Trophoblast cell (in vitro differentiated cells and primary cell): ENCODE results near the gene RASA4. TPM values are rescaled to one million over a fixed set of nuclear protein-coding genes. Genes with fewer than 3 reads are reported as not detected.
"Not testable (repeated sequence)": the region's sequence is repeated elsewhere in the genome, so short reads cannot be mapped to it uniquely, and the experiment has no call there.

Experiments used
- DNase-seq, 2 donors: peaks; one replicate each; pipeline ENCODE4 v3.0.0-alpha.2; 2016
- H2AFZ ChIP-seq: 2 replicates; pipeline ENCODE4 v1.6.1; 2013; ENCODE audit warnings: low read length, moderate library complexity, mild to moderate bottlenecking; ENCODE audit not compliant: insufficient read depth, poor library complexity
- H2AK5ac ChIP-seq: 2 replicates; pipeline ENCODE4 v1.6.1; 2013; ENCODE audit warnings: mild to moderate bottlenecking, low read length
- H2BK120ac ChIP-seq: 2 replicates; pipeline ENCODE4 v1.6.1; 2013; ENCODE audit warnings: low read length, mild to moderate bottlenecking, moderate library complexity; ENCODE audit not compliant: insufficient read depth, poor library complexity
- H2BK12ac ChIP-seq: 2 replicates; pipeline ENCODE4 v1.6.1; 2013; ENCODE audit warnings: mild to moderate bottlenecking, low read length, moderate library complexity
- H2BK5ac ChIP-seq: 2 replicates; pipeline ENCODE4 v1.6.1; 2013; ENCODE audit warnings: low read length, low read depth, moderate library complexity, mild to moderate bottlenecking; ENCODE audit not compliant: poor library complexity
- H3K14ac ChIP-seq: 2 replicates; pipeline ENCODE4 v1.6.1; 2013; ENCODE audit warnings: mild to moderate bottlenecking, low read length
- H3K18ac ChIP-seq: 2 replicates; pipeline ENCODE4 v1.6.1; 2013; ENCODE audit warnings: mild to moderate bottlenecking, low read length
- H3K23ac ChIP-seq: 2 replicates; pipeline ENCODE4 v1.6.1; 2013; ENCODE audit warnings: low read length
- H3K27ac ChIP-seq: 2 replicates; pipeline ENCODE4 v1.5.1; 2013; ENCODE audit warnings: low read depth, mild to moderate bottlenecking, inconsistent platforms, low read length, moderate library complexity
- H3K27me3 ChIP-seq: 2 replicates; pipeline ENCODE4 v1.6.1; 2013; ENCODE audit warnings: inconsistent platforms, mild to moderate bottlenecking, low read length, moderate library complexity; ENCODE audit not compliant: insufficient read depth
- H3K36me3 ChIP-seq, 2 experiments: 1 replicate in 1 of 2; 2 replicates in 1 of 2; pipeline ENCODE4 v1.6.1; 2013; ENCODE audit warnings: low read length in 2 of 2, mild to moderate bottlenecking in 2 of 2, moderate library complexity in 1 of 2; ENCODE audit not compliant: insufficient read depth in 2 of 2, control insufficient read depth in 1 of 2
- H3K4ac ChIP-seq: 2 replicates; pipeline ENCODE4 v1.6.1; 2013; ENCODE audit warnings: low read depth, mild to moderate bottlenecking, low read length, moderate library complexity
- H3K4me1 ChIP-seq, 2 experiments: 1 replicate in 1 of 2; 2 replicates in 1 of 2; pipeline ENCODE4 v1.6.1; 2013; ENCODE audit warnings: low read length in 2 of 2, mild to moderate bottlenecking in 2 of 2, moderate library complexity in 1 of 2; ENCODE audit not compliant: insufficient read depth in 2 of 2, control insufficient read depth in 1 of 2
- H3K4me2 ChIP-seq: 2 replicates; pipeline ENCODE4 v1.6.1; 2013; ENCODE audit warnings: inconsistent platforms, mild to moderate bottlenecking, low read length, moderate library complexity
- H3K4me3 ChIP-seq: 2 replicates; pipeline ENCODE4 v1.5.1; 2013; ENCODE audit warnings: mild to moderate bottlenecking, low read depth, low read length, inconsistent platforms
- H3K79me1 ChIP-seq: one replicate; pipeline ENCODE4 v1.6.1; 2013; ENCODE audit warnings: low read length
- H3K79me2 ChIP-seq: 2 replicates; pipeline ENCODE4 v1.6.1; 2013; ENCODE audit warnings: low read length, mild to moderate bottlenecking; ENCODE audit not compliant: control insufficient read depth, insufficient read depth, poor library complexity
- H3K9ac ChIP-seq: 2 replicates; pipeline ENCODE4 v1.6.1; 2013; ENCODE audit warnings: mild to moderate bottlenecking, low read length
- H3K9me3 ChIP-seq: 2 replicates; pipeline ENCODE4 v1.6.1; 2013; ENCODE audit warnings: low read depth, mild to moderate bottlenecking, control low read depth, inconsistent platforms, low read length; ENCODE audit not compliant: insufficient read depth
- H4K12ac ChIP-seq: 2 replicates; pipeline ENCODE4 v1.6.1; 2013; ENCODE audit warnings: low read depth, mild to moderate bottlenecking, low read length, moderate library complexity
- H4K8ac ChIP-seq: 2 replicates; pipeline ENCODE4 v1.6.1; 2013; ENCODE audit warnings: low read depth, mild to moderate bottlenecking, low read length, moderate library complexity
- H4K91ac ChIP-seq: one replicate; pipeline ENCODE4 v1.6.1; 2013; ENCODE audit warnings: low read depth, mild to moderate bottlenecking, low read length, moderate library complexity
- WGBS: extraction: QIAGEN DNeasy Blood & Tissue Kit; methylation state at CpG from one replicate; pipeline ENCODE4 v1.1.7; 2013; ENCODE audit warnings: missing lambda C conversion rate; ENCODE audit not compliant: insufficient read length, insufficient coverage; ENCODE audit errors: extremely low coverage; 5-methylcytosine and 5-hydroxymethylcytosine counted together
- polyA plus RNA-seq: library from polyadenylated mRNA; stranded (reverse); fragments of 200-250 nt; gene quantifications from 2 replicates; pipeline ENCODE4 v1.2.3, GENCODE V29; 2013

The RASA4 gene
- 9.0 and 9.3 TPM in 2 replicates for polyA plus RNA-seq

- peak in 1 of 2 donors; percentile 0 for DNase-seq
- not testable (repeated sequence) for H2AFZ ChIP-seq, H2BK120ac ChIP-seq, H3K14ac ChIP-seq, H4K12ac ChIP-seq, H4K8ac ChIP-seq, H3K79me1 ChIP-seq, H3K9ac ChIP-seq, H3K18ac ChIP-seq, H3K36me3 ChIP-seq, H2BK5ac ChIP-seq, H3K27me3 ChIP-seq, H3K23ac ChIP-seq, H3K4ac ChIP-seq, H3K4me1 ChIP-seq, H4K91ac ChIP-seq, H3K9me3 ChIP-seq, H3K27ac ChIP-seq, H3K79me2 ChIP-seq, H2AK5ac ChIP-seq, H2BK12ac ChIP-seq
- peak within 1 kb of the TSS; percentile 58 for H3K4me3 ChIP-seq
- H3K4me2 ChIP-seq = peak within 1 kb of the TSS; percentile 56
- WGBS = no CpG with 5 or more reads among the region's 62 CpGs
Observed at GRCh38 chr7:102616507-102617125, at the start of gene RASA4. Gene RASA4, minus strand, starts transcription at chr7:102616756. Its CDS starts 67 bp downstream, at chr7:102616689.

GRCh38 chr7:102664765-102665164 is 48.2 kb upstream of the RASA4 start:
- not testable (repeated sequence) for H2BK12ac ChIP-seq, H4K8ac ChIP-seq, H3K27ac ChIP-seq, H2BK120ac ChIP-seq, H3K18ac ChIP-seq, H3K4me3 ChIP-seq, H3K4me1 ChIP-seq, H3K4me2 ChIP-seq, H2AK5ac ChIP-seq, H2BK5ac ChIP-seq, H3K14ac ChIP-seq, H3K4ac ChIP-seq, H3K9ac ChIP-seq, H4K91ac ChIP-seq, H3K79me2 ChIP-seq, H3K27me3 ChIP-seq, DNase-seq, H3K36me3 ChIP-seq, H3K9me3 ChIP-seq, H3K79me1 ChIP-seq, H4K12ac ChIP-seq, H2AFZ ChIP-seq, H3K23ac ChIP-seq
- WGBS = no CpG with 5 or more reads among the region's 11 CpGs

GRCh38 chr7:102649924-102650323 is 33.4 kb upstream of the RASA4 start, which contains the start of gene SPDYE2B:
Gene SPDYE2B, plus strand, starts transcription at chr7:102650319. Its CDS starts 2,030 bp downstream, at chr7:102652349.
- H2BK120ac ChIP-seq, H2AFZ ChIP-seq, H3K79me2 ChIP-seq, H3K4me1 ChIP-seq, H4K8ac ChIP-seq, H3K9ac ChIP-seq, H3K27me3 ChIP-seq, H3K79me1 ChIP-seq, H2BK5ac ChIP-seq, H3K27ac ChIP-seq, H2AK5ac ChIP-seq, DNase-seq, H4K91ac ChIP-seq, H3K9me3 ChIP-seq, H3K4me2 ChIP-seq, H3K23ac ChIP-seq, H2BK12ac ChIP-seq, H3K18ac ChIP-seq, H3K14ac ChIP-seq, H3K36me3 ChIP-seq, H4K12ac ChIP-seq, H3K4me3 ChIP-seq, H3K4ac ChIP-seq: not testable (repeated sequence)
- WGBS = no CpG with 5 or more reads among the region's 4 CpGs

GRCh38 chr7:102647813-102648212 is 31.3 kb upstream of the RASA4 start:
- not testable (repeated sequence) for H3K4ac ChIP-seq, H3K4me3 ChIP-seq, H3K27me3 ChIP-seq, H2AFZ ChIP-seq, H3K18ac ChIP-seq, H3K9me3 ChIP-seq, H3K4me1 ChIP-seq, H4K91ac ChIP-seq, H2BK120ac ChIP-seq, H2AK5ac ChIP-seq, H2BK5ac ChIP-seq, H4K8ac ChIP-seq, H3K4me2 ChIP-seq, H3K79me1 ChIP-seq, H3K36me3 ChIP-seq, DNase-seq, H3K23ac ChIP-seq, H3K79me2 ChIP-seq, H4K12ac ChIP-seq, H3K14ac ChIP-seq, H3K27ac ChIP-seq, H3K9ac ChIP-seq, H2BK12ac ChIP-seq
- WGBS = no CpG with 5 or more reads among the region's 7 CpGs
